GM19455 (cell line): ENCODE results near the gene TUT1.
"Not testable (repeated sequence)": the region's sequence is repeated elsewhere in the genome, so short reads cannot be mapped to it uniquely, and the experiment has no call there.

Experiments
- ATAC-seq: cut with Tn5 transposase; IDR thresholded peaks from one replicate; pipeline ENCODE4 v1.9.1; 2021; ENCODE audit not compliant: unreplicated experiment

The TUT1 gene

DNA sequence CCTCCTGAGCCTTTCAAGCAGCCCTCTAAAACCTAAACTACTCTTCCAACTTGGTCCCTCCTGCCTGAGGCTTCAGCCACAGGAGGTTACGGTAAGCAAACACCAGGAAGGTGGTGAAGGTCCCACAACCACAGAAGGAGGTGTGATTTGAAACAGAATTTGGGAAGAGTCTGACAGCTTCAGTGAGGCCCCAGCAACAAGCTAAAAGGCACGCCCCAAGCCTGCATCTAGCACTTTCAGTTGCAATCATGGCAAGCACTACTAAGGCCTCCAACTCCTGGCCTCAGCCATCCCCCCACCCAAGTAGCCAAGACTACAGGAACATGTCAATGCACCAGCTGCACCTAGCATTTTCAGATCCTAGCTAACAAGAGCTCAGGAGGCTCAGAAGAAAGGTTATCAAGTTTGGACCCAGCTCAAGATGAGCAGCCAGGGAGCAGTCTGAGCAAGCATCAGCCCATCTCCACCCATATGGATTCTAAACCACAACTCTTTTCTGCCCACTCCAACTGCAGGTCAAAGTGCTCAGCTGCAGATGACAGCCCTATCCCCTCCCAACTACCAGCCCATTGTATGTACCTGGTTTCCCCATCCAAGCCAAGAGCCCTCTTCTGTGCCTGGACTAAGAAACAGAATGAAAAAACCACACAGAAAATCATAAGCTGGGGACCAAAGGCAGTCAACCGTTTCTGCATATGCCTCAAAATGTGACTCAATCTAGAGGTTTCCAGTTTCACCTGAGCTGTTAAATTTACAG, 34.3 kb downstream of the TUT1 start:
- ATAC-seq = peak; percentile 44

DNA sequence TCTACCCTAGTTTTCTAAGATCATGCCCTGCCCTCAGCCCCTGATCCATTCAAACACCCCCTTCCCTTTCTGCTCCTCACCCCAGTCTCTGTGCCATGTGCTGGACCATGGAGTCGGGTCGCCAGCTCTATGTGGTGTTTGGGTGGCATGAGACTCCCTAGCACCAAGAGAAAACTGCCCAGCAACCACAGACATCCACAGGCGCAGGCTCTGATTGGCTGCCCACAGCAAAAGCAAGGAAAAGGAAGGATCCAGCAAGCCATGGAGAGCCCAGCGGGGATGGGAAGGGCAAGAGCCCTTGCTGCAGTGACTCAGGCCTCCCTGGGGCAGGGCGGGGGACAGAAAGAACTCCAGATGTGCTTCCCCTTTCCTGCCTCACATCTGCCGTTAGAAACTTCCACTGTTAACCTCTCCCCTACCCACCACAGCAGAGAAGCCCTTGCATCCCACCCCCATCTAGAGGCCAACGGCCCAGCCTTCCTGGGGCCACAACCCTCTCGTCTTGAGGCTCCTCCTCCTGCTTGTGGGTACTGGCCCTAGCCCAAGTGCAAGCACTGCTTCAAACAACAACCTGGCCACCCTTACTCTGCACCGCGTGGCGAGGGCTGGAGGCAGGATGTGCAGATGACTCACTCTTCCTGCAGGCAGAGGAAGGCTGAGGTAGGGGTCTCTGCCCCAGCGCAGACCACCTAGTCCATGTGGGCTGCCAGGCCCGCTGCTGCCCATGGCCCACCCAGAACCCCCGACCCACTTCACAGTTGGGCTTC, 35.0 kb downstream of the TUT1 start:
- ATAC-seq = peak; percentile 45

DNA sequence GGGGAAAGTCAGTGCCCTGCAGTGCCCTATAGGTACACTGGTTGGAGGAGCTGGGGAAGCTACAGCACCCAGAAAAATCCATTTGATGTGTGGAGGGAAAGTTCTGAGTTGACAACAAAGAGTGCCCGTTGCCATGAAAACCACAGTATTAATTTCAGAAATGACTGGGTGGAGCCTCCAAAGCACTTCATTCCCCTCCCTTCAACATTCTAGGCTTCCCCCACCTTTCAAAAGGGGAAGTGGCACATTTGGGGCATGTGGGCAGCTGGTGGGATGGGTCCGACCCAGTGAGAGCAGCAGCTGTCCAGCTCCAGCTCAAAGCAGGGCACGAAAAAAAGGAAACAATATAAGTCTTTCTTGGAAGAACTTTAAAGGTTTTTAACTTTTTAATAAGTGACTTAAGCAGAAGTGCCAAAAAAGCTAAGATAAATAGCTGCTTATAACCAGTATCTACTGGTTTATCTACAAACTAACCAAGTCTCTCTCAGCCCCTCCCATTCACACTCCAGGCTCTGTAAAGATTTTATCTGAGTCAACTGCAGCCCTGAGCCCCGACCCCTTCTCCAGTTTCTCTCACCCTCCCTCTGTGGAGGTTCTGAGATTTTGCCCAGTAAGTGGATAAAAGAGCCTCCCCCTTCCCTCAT, 35.7 kb downstream of the TUT1 start:
- peak; percentile 43 for ATAC-seq

DNA sequence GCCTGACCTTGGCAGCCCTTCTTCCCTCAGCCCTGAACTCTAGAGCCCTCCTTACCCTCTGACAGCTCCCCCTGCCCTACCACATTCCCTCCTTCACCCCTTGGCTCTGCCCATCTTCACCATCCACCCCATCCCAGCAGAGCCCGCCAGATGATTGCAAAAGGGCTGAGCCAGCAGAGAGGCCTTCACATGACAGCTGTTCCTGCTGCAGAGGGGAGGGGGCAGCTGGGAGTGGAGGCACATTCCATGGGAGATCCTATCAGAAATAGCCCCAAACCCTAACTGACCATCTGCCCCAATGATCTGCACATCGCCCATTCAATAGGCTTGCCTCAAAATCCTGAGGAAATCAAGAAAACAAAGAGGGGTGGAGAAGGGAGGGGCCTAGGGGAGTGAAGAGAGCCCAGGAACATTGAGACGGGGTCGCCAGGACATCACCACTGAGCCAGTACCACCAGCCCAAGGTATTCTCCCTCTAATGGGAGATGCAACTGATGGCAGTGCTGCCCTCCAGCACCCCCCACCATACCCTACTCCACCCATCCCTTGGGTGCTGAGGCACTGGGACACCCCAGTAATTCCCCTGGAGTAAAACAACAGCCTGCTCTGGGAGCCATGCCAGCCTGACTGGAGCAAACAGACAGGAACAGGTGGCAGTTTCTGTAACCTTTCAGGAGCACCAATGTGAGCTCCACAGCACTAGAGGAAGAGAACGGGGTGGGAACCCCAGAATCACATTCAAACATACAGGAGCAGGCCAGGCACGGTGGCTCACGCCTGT, 36.7 kb downstream of the TUT1 start:
- ATAC-seq = no peak

DNA sequence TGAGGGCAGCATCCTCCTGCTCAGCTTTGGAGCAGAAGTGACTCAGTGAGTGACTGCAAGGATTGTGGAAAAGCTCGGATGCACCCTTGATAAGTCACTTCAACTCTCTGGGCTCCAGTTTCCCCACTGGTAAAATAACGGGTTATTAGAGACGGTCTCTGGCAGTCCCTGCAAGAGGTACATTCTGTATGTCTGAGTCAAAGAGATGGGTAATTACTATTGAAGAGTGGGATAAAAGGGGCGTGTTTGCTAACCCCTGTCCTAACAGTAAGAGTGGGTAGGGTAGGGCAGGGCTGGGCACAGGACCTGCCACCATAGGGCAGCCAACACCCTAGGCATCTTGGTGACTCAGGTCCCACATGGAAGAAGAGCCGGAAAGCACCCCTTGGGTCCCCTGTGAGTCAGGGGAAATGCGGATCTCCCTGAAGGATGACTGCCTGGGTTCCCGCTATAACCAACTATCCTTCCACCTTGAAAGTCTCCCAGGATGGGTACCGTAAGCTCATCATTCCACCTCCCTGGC, 37.4 kb downstream of the TUT1 start:
- no peak for ATAC-seq

DNA sequence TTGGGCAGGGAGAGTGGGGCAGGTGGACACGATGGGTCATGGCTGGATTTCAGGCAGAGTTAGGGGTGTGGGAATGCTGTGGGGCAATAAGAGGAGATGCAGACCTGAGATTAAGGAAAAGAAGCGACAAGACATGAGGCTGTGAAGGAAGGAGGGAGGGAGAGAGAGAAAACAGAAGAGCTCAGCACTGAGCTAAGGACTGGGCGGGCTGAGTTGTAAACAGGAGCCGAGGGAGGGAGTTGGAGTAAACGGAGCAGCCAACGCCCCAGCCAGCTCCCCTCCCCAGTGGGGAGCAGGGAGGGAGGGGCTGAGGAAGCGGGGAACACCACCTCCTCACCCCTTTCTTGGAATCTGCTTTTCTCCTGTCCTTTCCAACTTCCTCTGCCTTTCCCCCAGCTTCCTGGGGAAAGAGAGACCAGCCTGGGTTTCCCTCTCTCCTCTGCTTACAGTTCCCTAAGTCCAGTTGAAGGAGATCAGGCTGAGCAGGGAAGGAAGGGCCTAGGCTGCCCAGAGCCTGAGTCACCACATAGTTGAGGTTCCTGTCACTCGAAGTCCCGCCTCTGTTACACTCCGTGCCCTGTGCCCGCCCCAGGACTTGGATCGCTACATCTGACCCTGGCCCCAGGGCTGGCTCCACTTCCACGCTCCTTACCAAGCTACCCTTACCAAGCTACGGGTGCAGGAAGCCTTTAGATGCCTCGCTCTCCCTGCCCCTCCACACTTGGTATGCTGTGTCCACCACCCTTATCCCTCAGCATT, 38.1 kb downstream of the TUT1 start:
- ATAC-seq = no peak

DNA sequence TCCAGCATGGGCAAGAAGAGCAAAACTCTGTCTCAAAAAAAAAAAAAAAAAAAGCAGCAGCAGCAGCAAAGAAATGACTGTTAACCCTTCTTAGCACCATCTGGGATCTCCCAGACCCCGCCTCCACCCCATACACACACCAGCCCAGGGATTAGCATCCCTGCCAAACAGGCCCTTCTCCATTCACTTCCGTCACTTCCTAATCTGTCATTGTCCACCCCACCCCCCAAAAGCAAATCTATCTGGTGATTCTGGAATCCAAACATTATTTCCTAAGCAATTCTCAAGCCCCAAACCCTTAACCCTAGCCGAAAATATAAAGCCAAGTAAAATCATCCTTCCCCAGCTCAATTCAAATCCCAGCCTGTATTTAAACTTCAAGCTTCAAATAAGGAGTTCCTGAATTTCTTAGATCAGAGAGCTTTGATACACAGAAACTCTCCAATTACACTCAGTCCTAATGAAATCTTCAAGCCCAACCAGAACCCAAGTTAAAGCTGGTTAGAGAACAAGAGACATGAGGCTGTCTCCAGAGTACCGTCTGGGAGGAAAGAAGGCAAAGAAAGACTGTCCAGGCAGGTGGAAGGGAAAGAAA, 38.7 kb downstream of the TUT1 start:
- ATAC-seq = no peak

DNA sequence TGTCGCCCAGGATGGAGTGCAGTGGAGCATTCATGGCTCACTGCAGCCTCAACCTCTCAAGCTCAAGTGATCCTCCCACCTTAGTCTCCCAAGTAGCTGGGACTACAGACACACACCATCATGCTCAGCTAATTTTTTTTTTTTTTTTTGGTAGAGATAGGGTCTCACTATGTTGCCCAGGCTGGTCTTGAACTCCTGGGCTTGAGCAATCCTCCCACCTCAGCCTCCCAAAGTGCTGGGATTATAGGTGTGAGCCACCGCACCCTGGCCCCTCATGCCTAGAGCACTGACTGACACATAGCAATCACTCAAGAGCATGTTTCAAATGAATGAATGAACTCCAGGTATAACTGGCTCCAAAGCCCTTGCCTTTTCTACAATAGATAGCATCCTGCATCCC, 40.8 kb downstream of the TUT1 start:
- ATAC-seq = not testable (repeated sequence)

DNA sequence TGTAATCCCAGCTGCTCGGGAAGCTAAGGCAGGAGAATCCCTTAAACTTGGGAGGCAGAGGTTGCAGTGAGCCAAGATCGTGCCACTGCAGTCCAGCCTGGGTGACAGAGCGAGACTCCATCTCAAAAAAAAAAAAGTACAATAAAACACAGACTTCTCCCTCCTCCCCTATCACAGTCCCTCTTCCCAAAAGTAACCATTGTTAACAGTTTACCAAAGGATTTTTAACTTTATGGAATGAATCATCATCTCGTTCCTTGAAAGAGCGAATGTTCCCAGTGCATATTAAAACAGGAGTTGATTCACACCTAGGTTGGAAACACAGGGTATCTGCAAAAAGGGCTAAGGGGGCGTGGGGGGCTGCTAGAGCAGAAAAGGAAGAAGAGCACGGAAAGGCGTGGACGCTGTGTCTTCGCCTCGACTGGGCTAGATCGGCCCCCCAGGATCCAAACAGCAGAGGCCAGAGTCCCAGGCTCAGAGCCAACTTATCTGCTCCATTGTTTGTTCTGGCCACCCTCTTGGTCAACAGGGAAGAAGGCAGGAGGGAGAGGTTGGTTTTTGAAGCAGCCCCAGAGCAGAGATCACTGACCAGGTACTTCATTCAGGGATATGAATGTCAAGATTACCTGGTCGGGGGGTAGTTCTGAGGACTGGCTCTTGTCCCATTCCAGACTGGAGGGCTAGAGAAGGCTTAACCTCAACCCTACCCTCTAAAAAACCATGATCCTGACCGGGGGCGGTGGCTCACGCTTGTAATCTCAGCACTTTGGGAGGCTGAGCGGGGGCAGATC, 42.6 kb downstream of the TUT1 start:
- no peak for ATAC-seq

DNA sequence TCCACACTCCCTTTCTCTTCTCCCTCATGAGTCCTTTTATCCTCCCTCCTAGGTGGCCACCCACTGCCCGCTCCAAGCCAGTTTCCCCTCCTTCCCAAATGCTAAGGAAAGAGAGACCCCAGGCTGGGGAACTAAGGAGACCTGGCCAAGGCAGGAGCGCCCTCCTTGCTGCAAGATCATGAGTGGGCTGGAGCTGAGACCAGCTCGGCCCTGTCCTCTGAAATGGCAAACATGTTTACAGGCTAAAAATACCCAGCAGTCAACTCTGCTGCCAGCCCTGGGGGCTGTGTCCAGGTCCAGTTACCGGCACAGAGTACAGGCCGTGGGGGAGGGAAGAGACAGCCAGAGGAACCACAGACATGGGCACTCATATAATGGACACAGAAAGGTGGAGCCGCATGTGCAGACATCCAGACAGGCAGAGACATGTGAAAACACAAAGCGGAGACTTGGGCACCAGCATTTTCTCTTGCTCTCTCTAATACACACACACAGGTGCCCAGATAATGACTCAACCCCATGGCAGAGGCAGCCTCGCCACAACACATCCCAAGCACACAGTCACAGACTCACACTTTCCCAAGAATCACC, 43.5 kb downstream of the TUT1 start:
- no peak for ATAC-seq

DNA sequence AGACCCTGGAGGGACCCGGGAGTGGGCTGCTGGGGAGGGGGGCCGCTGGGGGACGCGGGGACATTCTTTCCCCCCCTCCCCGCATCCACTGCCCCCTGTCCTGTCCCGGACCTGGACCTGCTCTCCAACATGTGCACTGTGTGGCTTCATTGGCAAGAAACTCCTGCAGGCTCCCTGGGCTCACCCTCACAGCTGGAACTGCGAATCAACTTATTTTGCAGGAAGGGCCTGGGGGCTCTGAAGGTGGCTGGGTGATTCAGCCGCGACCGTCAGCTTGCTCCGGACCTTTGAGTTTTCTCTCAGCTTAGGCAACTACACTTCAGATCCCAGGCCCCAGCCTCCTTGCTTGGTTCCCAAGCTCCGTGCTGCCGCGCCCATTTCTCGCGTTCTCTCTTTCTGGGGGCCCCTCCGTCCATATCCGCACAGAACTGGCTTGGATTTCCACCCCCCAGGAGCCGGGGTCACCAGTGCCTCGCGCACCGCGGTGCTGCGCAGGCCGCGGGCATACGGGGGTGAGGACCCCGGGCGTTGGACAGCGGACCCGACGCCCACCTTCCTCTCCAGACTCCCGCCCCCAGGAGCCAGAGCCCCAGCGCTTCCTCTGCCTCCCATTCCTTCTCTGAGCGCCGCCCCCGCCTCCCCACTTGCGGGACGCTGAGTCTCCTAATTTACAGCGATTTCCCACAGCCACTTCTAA, 44.2 kb downstream of the TUT1 start:
- no peak for ATAC-seq

DNA sequence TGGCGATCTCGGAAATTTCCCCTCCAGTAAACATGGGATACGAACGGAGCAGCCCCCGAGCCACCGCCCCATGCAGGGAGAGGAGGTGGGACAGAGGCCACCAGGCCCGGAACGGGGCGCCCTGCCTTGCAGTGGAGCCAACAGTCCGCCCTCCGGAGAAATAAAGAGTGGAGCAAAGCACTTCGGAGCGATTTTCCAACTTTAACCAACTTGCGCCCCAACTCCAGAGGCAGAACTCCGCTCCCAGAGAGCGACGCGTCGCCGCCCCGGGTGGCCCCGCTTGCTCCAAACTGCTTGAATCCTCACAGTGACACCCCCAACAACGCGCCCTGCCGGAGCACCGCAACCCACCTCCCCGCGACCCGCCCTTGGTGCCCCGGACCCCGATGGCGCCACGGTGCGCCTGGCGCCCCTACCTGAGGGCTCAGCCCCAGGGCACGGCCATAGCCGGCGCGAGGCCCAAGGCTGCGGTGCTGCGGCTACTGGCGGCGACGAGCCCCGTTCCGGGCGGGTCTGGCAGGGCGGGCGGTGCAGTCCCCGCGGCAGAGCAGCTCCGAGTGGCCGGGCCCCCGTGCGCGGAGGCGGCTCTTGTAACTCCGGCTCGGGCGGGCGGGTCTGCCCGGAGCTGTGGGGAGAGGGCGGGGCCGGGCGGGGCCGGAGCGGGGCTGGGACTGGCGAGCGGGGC, 44.9 kb downstream of the TUT1 start, which contains the start of gene AHNAK:
Gene AHNAK (minus strand): TSS at position 563 of the 685 bp plus-strand sequence. CDS start 10,708 bp downstream, outside the sequence.
- no peak for ATAC-seq

DNA sequence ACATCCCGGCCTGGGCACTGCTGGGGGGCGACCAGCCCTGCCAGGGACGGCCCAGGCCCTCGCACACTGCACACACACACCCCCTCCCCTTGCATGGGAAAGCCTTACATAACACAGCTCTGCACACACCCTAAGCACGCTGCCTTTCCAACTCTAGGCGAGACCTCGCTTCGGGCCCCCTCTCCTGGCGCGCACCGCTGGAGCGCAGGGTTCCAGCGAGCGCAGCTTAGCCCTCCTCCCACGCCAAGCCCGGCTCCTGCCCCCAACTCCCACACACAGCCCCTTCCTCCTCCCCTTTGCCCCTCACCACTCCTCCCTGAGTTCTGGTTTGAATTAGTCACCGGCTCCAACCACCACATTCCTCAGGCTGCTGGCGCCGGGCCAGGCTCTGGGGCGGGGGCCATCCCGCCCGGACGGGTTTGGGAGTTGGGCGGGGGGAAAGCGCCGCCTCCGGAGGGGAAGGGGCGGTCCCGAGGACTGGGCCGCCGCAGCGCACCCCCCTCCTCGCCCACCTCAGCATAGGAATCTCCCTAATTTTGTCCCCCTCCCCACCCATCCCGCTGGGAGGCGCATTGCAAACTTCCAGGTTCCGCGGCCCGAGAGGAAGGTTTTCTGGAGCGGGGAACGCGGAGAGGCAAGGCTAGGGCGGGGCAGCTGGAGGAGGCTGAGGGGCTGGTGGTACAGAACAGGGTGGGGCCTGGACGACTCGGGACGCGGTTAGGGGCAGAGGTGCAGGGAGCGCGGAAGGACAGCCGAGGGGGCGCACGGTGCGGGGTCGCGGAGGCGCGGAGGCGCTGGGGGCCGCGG, 45.7 kb downstream of the TUT1 start:
- ATAC-seq = no peak

DNA sequence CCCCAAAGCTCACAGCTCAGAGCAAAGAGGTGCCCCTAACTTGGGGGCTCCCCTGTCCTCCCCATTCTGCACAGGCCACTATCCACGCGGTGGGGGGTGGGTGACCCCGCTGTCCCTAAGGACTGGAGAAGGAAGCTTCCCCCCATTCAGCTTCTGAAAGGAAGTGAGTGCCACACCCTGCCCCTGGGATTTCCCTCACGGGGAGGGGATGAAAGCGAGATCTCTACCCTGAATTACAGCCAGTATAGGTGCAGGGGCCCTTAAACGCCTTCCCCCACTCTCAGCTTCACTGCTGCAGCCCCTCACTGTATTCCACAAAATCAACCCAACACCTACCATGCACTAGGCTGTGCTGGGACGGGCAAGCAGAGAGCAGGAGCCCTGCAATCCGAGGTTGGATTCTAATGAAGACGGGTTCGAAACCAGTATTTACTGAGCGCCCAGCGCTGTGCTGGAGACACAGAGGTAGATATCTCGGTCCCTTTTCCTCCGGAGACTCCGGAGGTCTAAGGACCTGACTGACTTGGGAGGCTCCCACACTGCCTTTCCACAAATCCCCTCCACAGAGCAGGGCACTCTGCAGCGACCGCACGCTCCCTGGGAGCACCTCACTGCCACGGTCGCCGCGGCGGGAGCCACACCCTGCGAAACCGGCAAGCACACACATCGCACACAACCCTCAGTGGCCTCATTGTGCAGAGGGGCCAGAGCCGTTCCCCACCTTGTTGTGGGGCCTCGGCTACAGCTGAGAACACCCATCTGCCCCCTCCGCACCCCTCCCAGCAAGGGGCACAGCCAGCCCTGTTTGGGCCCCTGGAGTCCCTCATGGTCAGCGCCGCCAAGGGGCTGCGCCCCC, 46.5 kb downstream of the TUT1 start:
- ATAC-seq = no peak

DNA sequence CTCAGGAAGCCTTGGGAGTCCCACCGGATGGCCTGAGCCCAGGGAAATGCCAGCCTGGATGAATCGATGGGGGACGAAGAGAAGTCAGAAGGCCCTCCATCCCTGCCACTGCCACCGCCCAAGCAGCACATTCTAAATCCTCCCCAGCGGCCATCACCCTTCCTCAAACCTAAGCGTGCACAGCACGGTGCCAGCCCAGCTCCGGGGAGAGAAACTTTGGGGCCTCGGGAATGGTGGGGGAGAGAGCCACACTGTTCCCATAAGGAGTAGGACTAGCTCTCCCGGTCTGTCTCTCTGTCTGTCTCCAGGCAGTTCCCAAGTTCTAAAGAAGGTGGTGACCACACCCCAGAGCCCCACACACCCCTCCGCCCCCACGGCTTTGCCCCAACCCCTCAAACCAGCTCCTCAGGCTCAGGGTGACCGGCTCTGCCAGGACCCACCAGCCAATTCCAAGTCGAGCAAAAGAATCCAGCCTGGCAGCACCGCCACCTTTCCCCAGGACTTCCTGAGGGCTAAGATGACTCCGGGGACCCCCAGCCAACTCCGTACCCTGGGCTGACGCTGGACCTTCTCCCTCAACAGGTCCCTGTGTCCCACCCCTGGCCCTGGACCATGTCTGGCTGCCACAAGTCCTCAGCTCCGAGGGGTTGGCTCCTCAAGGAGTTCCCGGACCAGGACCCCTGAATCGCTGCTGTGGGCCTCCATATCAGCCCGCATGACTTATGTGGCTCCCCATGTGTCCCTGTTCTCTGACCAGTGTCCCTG, 47.5 kb downstream of the TUT1 start:
- no peak for ATAC-seq
